ENCODE results near the gene DDX23.
"Not testable (repeated sequence)": the region's sequence is repeated elsewhere in the genome, so short reads cannot be mapped to it uniquely, and the experiment has no call there.

DDX23 gene

GRCh38 chr12:48851883-48852733, at the start of gene DDX23:
TSS of gene DDX23 (minus strand) at chr12:48852163. CDS start at chr12:48845782, 6,381 bp downstream.
- DNase-seq (ENCODE audit: low read depth in 2 of 3, low spot score in 2 of 3), result peak; percentile 61 to 86 (median 78)

- DNase-seq (ENCODE audit: low read depth in 2 of 3, low spot score in 2 of 3), result no peak
Measured at GRCh38 chr12:48901278-48901677, 49.3 kb upstream of the DDX23 start.

- no peak for DNase-seq (ENCODE audit: low read depth in 2 of 3, low spot score in 2 of 3)
Measured at GRCh38 chr12:48899651-48900050, 47.7 kb upstream of the DDX23 start.

- no peak for DNase-seq (ENCODE audit: low read depth in 2 of 3, low spot score in 2 of 3)
Measured at GRCh38 chr12:48894271-48894670, 42.3 kb upstream of the DDX23 start.

GRCh38 chr12:48890657-48891418, 38.9 kb upstream of the DDX23 start:
- DNase-seq (ENCODE audit: low read depth in 2 of 3, low spot score in 2 of 3), result peak; percentile 37 to 64 (median 60)

GRCh38 chr12:48889679-48890078, 37.7 kb upstream of the DDX23 start:
- no peak for DNase-seq (ENCODE audit: low read depth in 2 of 3, low spot score in 2 of 3)

- no peak for DNase-seq (ENCODE audit: low read depth in 2 of 3, low spot score in 2 of 3)
Measured at GRCh38 chr12:48883305-48884161, 31.6 kb upstream of the DDX23 start.

GRCh38 chr12:48882972-48883304, 31.0 kb upstream of the DDX23 start:
- no peak for DNase-seq (ENCODE audit: low read depth in 2 of 3, low spot score in 2 of 3)

GRCh38 chr12:48882315-48882687, 30.3 kb upstream of the DDX23 start:
- DNase-seq (ENCODE audit: low read depth in 2 of 3, low spot score in 2 of 3), result no peak

- no peak for DNase-seq (ENCODE audit: low read depth in 2 of 3, low spot score in 2 of 3)
Measured at GRCh38 chr12:48881686-48882314, 29.8 kb upstream of the DDX23 start.

- DNase-seq (ENCODE audit: low read depth in 2 of 3, low spot score in 2 of 3), result no peak
Measured at GRCh38 chr12:48880647-48881046, 28.7 kb upstream of the DDX23 start.

GRCh38 chr12:48878548-48878947, 26.6 kb upstream of the DDX23 start:
- no peak for DNase-seq (ENCODE audit: low read depth in 2 of 3, low spot score in 2 of 3)

GRCh38 chr12:48875944-48876515, 24.1 kb upstream of the DDX23 start:
- no peak for DNase-seq (ENCODE audit: low read depth in 2 of 3, low spot score in 2 of 3)

- not testable (repeated sequence) for DNase-seq (ENCODE audit: low read depth in 2 of 3, low spot score in 2 of 3)
Measured at GRCh38 chr12:48873534-48873933, 21.6 kb upstream of the DDX23 start.

- DNase-seq (ENCODE audit: low read depth in 2 of 3, low spot score in 2 of 3), result no peak
Measured at GRCh38 chr12:48873096-48873495, 21.1 kb upstream of the DDX23 start.

GRCh38 chr12:48869191-48869590, 17.2 kb upstream of the DDX23 start:
- no peak for DNase-seq (ENCODE audit: low read depth in 2 of 3, low spot score in 2 of 3)

- no peak for DNase-seq (ENCODE audit: low read depth in 2 of 3, low spot score in 2 of 3)
Measured at GRCh38 chr12:48868451-48868850, 16.5 kb upstream of the DDX23 start.

GRCh38 chr12:48866052-48866711, 14.2 kb upstream of the DDX23 start:
- DNase-seq (ENCODE audit: low read depth in 2 of 3, low spot score in 2 of 3), result no peak

- peak; percentile 55 to 61 (median 56) for DNase-seq (ENCODE audit: low read depth in 2 of 3, low spot score in 2 of 3)
Measured at GRCh38 chr12:48865281-48866051, 13.5 kb upstream of the DDX23 start, which contains the start of gene RND1. TSS of gene RND1 (minus strand) at chr12:48865870. CDS start at chr12:48865767, 103 bp downstream.

All from activated CD8-positive, alpha-beta memory T cell treated with anti-CD3 and anti-CD28 coated beads for 48 hours (primary cell).